Measurements from ENCODE around the gene AUTS2.

- no peak for TF ChIP-seq CTCF (conservative IDR thresholded peaks at IDR 0.05 in 1 of 2, IDR thresholded peaks at IDR 0.05 in 1 of 2; ENCODE audit: low read depth in 1 of 2, low read length in 2 of 2)
- TF ChIP-seq EZH2 (IDR thresholded peaks at IDR 0.05; ENCODE audit: low read length, missing control alignments): no peak
Measured at GRCh38 chr7:69764681-69765080, 166.4 kb downstream of the AUTS2 start.
